ENCODE measurements around the gene RALGPS1.
"Not testable (repeated sequence)": the region's sequence is repeated elsewhere in the genome, so short reads cannot be mapped to it uniquely, and the experiment has no call there.

The RALGPS1 gene

DNA sequence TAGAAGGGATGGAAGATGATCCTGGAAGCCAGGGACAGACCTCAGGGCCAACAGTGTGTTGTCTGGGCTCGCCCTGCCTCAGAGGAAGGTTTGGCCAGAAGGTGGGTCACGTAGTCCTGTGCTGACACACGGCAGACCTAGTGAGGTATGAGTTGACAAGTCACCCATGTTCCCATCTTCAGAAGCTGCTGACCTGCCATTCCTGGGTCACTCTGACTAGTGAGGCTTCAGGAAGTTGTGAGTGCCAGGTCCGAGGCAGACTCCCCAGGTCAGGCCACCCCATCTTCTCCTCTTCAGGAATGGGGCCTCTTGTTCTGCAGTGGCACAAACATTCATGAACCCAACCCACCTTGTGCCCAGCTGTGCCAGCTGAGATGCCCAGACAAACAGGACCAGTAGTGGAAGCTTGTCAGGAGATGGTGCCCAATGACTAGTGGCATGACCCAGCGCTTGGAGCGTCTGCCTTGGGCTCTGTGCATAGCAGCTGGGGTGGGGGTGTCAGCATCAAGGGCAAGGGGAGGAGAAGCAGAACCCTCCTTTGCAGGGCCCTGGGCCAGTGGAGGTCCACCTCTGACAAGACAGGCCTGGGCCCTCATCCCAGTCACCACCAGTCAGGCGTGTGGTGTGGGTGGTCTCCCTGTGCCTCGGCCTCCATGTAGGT lies 224.6 kb downstream of the RALGPS1 start:
- DNase-seq = no peak

DNA sequence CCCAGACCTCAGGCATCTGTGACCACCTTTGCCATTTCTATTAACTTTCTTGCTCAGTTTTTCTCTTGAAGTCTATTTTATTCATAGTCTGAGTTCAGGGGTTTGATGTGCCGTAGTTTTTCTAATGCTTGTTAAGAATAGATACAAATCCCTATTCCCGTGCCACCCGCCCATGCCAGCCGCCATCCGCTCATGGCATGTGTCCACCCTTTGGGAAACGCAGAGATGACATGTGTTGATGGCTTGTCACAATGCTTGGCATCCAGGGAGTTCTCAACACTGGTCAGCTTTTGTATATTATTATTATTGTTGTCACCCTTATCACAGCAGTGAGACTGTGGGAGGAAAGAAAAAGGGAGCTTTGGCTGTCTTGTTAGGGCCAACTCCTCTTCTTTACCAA lies 225.2 kb downstream of the RALGPS1 start:
- no peak for DNase-seq

DNA sequence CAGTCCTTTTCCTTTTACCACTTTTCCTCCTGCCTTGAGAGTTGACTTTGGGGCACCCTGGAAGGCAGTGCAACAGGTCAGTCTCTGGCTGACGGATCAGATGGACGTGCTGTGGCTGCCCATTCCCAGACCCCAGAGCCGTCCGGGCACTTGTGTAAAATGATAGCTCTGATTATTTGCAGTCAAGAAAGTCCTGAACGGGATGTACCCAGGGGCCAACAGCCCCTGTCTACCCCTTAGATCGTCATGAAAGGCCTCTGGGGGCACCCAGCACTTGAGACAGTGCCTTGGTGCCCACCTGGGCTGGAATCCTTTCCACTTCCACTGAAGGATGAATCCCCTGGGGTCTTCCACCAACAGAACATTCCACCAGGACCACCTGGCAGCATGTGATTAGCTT lies 225.6 kb downstream of the RALGPS1 start:
- DNase-seq = no peak

GRCh38 chr9:127140842-127141675 lies 226.5 kb downstream of the RALGPS1 start:
- DNase-seq = no peak

DNA sequence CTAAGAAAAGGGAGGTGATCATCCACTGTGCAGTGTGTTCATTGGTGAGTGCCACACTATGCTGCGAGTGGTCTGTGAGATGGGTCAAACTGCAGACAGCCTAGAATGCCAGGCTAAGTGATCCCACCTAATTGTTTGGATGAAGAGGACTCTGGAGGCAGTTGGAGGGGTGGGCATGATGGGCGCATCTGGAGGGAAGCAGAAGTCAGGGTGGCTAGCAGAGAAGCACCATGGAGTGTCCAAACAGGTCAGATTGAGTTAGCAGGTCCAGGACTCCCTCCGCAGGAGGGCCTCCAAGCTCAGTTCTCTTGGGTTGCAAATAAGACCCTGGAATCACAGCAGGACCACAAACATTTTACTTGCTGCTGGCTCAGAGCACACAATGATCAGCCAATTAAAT lies 227.7 kb downstream of the RALGPS1 start:
- DNase-seq = no peak

DNA sequence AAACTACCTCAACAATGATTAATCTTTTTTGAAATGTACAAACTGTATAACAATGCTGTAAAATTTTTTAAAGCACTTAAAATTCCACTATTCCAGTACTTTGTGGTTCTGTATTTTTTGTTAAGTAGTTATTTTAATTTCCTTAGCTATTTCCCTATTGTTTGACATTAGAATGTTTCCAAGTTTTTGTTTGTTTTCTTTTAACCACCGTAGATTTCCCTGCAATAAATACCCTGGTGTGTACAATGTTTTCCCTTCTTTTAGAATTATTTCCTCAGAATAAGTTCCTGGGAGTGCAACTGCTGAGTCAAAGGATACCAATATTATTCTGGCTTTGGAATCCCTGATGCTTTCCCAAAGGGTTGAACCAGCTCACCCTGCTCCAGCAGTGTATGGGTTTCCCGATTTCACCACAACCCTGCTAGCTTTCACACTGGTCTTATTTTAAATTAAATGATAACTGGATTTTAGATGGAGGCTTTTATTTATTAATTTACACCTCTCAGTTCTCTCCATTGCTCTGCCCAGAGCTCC lies 228.4 kb downstream of the RALGPS1 start:
- DNase-seq = no peak

DNA sequence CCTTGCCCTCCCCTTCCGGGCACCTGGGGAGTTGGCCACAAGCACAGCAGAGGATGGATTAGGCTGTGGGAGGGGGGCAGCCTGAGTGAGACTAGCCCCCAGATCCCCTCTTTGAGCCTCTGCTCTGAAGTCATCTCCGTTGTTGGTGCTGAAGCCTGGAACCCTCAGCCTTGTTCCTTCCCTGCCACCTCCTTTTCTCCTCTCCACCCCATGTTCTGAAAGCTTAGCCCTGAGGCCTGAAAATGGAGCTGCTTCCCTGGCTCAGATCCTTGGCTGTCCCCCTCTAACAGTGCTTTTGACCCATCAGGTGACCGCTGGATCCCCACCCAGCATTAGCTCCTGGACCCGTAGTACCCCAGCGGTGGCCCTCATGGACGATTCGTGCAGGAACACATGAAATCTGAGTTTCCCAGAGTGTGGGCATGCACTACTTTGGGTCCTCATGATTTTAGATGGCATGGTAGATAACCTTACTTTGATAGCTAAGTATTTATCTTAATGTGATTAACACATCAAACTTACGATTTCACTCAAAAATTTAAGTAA lies 229.4 kb downstream of the RALGPS1 start:
- DNase-seq = no peak

GRCh38 chr9:127144670-127145445 lies 230.3 kb downstream of the RALGPS1 start:
- DNase-seq = no peak

GRCh38 chr9:127146841-127147240 lies 232.3 kb downstream of the RALGPS1 start:
- DNase-seq = not testable (repeated sequence)

- DNase-seq = no peak
Measured at GRCh38 chr9:127147251-127147650, 232.7 kb downstream of the RALGPS1 start.

DNA sequence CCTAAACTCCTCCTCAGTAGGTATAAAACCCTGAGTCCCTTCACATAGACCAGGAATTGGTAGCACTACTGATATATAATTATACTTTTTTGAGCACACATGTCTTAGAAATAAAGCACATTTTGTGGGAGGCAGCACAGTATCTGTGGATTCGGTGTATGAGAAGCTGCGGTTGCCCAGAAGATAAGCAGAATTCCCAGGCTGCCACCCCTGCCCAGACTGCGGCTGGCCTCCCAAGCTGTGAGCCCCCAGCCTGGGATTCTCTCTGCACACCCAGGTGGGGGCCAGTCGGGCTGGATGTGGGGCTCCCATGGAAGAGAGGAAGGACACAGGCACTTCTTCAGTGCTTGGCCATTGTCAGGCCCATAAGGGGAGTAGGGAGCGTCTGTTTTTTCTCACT lies 233.4 kb downstream of the RALGPS1 start:
- no peak for DNase-seq

- DNase-seq = no peak
Measured at GRCh38 chr9:127149010-127149409, 234.4 kb downstream of the RALGPS1 start.

- DNase-seq = no peak
Measured at GRCh38 chr9:127149463-127150390, 235.1 kb downstream of the RALGPS1 start.

DNA sequence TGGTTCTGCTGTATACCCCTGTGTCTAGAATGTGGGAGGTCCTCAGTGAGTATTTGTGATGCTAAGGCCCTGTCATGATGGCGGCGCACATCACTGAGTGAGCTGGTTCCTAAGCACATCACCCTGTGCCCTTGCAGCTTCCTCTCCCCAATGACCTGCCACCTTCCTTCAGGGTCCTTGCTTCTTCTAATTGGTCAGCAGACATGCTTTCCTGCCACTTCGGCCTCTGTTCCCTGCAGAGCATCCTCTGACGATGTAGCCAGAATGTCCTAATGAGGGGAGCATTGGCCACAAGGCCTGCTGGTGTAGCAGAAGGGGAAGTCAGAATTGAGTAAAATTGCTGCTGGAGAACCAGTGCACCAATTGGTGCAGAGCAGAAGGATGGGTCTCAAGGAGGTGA lies 238.9 kb downstream of the RALGPS1 start:
- DNase-seq = no peak

DNA sequence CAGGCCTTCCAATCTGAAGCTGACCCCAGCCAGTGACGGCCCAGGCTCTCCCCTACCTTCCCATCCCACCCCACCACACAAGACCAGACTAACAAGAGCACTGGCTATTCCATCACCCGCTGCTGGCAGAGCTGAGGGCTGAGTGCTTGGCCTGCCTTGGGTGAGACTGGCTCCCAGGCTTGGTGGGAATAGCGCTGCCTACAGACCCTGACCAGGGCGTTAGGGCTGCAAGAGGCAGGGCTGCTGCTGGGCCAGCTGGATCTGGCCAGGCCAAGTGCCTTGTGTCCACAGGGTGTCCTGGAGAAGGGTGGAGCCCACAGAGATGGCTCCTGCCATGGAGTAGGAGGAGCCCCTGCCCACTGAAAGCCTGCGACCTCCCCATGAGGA lies 239.4 kb downstream of the RALGPS1 start:
- DNase-seq = no peak

- no peak for DNase-seq
Measured at GRCh38 chr9:127154390-127155191, 240.0 kb downstream of the RALGPS1 start.

DNA sequence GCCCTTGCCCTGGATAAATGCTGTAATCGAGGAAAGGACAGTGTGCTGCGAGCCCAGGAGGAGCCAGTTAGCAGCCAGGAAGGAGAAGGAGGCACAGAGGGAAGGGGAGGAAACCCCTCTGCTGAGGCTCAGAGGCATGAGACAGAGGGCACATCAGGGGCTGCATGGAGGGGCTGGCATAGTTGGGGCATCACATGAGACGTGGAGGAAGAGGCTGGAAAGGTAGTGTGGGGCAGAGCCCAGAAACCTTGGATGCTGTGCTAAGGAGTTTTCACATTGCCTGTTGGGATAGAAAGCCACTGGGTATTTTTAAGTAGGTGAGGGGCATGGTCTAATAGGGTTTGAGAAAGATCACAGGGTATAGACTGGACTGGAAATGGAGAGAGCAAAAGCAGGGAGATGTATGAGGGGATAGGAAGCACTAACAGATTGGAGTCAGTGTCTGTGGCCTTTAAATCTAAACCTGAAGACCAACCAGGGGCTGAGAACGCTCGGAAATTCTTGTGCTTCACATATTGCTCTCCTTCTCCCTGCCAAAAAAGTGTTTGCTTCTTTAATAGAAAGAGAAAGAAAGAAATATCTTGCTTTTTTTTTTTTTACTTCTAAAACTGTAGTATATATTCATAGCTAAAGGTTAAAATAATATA lies 240.9 kb downstream of the RALGPS1 start:
- no peak for DNase-seq

DNA sequence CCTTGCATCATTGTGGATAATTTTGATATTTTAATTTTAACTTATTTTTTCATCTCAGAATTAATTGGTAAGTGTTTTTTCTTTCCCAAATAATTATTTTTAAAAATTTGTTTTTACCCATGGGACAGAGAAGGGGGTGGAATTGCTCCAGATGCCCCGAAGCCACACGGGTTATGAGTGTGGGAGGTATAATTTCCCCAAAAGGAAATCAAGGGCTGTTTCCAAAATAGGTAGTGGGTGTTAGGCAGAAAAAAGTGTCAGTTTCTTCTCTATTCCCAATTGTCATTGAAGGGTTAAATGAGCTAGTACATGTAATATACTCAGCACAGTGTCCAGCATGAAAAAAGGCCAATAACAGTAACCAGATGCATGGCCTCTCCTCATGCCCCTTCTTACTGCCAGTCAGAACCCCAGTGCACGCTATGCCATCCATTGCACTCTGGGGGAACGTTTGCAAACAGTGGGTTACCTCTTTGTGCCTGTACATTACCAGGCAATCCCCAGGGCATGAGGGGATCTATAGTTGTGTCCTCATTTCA lies 244.3 kb downstream of the RALGPS1 start:
- DNase-seq = no peak

GRCh38 chr9:127159325-127159801 lies 244.8 kb downstream of the RALGPS1 start:
- DNase-seq = no peak

Measured in T-helper 9 cell (primary cell).